ENCODE measurements around the gene DDX52. TPM values are rescaled to one million over a fixed set of nuclear protein-coding genes. Genes with fewer than 3 reads are reported as not detected.
A peak's percentile ranks its signal among the peaks of the same experiment; 100 is the strongest.

Gene DDX52
- total and polyA plus RNA-seq, 2 donors (not counting 1 experiment from before 2014, with no cell fraction given): 20.4 to 20.6 TPM

DNA sequence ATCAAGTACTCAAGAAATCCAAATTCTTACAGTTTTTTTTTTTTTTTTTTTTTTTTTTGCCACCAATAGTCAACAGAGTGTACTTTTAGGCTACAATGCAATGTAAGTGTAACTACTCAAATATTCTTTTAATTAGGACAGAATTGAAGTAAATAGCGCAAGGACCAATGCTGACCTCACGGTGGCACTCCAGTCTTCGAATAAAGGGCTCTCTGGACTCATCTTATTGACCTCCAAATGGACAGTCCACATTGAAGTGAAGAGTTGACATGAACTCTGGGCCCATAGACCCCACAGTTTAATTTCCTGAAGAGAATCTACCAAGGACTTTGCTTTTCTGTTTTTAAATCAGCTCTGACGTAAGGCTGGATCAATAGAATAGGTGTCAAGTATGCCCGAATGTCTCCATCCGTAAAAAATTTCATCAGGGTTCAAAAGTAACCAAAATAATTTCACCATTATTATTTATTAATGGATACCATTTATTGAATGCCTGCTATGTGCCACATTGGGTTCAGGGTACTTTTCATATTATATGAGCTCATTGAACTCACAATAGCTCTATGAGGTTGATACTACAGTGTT, 7.3 kb upstream of the DDX52 start:
- no peak overlapping the region for H3K4me3 ChIP-seq (replicated peaks in 1 of 4; ENCODE audit: control extremely low read depth in 1 of 4, insufficient read depth in 1 of 4, low read depth in 3 of 4, low read length in 4 of 4)
- H3K79me2 ChIP-seq (ENCODE audit: control insufficient read depth, insufficient read depth, low read length): no peaks in the 10 kb centered on the region
- H4K20me1 ChIP-seq (ENCODE audit: control insufficient read depth, extremely low read depth, insufficient read depth, low read length): no peaks in the 10 kb centered on the region
- H3K27ac ChIP-seq (ENCODE audit: insufficient read depth, low read length): no peak overlapping the region
- no peak overlapping the region for H2AFZ ChIP-seq (ENCODE audit: low read length)
- no peak overlapping the region for H3K4me2 ChIP-seq (ENCODE audit: extremely low read depth, insufficient read depth, low read length)
- H3K4me1 ChIP-seq (ENCODE audit: control insufficient read depth, extremely low read depth, insufficient read depth, low read length): peaks cover 4% of the 10 kb centered on the region
- H3K27me3 ChIP-seq (ENCODE audit: control insufficient read depth, insufficient read depth, low read length): no peaks in the 10 kb centered on the region
- TF ChIP-seq CTCF (conservative IDR thresholded peaks at IDR 0.05 in 1 of 2, IDR thresholded peaks at IDR 0.05 in 1 of 2; ENCODE audit: low read depth in 1 of 2, low read length in 2 of 2) (peak; percentile 49 to 54), EZH2 (IDR thresholded peaks at IDR 0.05; ENCODE audit: low read length, missing control alignments) (no peak)
- H3K9me3 ChIP-seq (ENCODE audit: control insufficient read depth, insufficient read depth, low read depth, low read length): no peaks in the 10 kb centered on the region
- peak; percentile 33 to 57 for DNase-seq (ENCODE audit: low read depth in 2 of 2)
- H3K9ac ChIP-seq (ENCODE audit: insufficient read depth, low read length): no peak overlapping the region
- no peaks in the 10 kb centered on the region for H3K36me3 ChIP-seq (ENCODE audit: control insufficient read depth, insufficient read depth, low read length)

DNA sequence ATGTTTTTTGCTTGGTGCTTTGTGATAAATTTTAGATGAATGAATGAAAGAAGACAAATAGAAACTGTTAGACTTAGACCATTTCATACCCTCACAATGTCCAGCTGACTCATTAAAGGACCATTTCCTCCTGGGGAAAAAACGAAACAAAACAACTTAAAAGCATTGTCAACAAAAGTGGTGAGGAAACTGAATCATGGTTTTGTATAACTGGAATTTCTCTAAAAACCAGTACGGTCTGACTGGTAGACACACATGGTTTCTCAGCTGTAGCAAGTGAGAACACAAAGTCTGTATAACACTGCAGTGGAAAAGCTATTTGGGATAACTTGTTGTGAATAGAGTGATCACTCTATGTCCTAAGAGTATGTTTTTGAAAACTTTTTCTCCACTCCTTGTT, 5.3 kb upstream of the DDX52 start:
- Histone ChIP-seq H3K79me2 (ENCODE audit: control insufficient read depth, insufficient read depth, low read length) (no peaks in the 10 kb centered on the region), H3K27ac (ENCODE audit: insufficient read depth, low read length) (no peak overlapping the region), H3K9ac (ENCODE audit: insufficient read depth, low read length) (no peak overlapping the region), H3K36me3 (ENCODE audit: control insufficient read depth, insufficient read depth, low read length) (no peaks in the 10 kb centered on the region), H2AFZ (ENCODE audit: low read length) (peak overlapping the region; percentile 70), H3K4me3 (replicated peaks in 1 of 4; ENCODE audit: control extremely low read depth in 1 of 4, insufficient read depth in 1 of 4, low read depth in 3 of 4, low read length in 4 of 4) (no peak overlapping the region), H4K20me1 (ENCODE audit: control insufficient read depth, extremely low read depth, insufficient read depth, low read length) (no peaks in the 10 kb centered on the region), H3K4me1 (ENCODE audit: control insufficient read depth, extremely low read depth, insufficient read depth, low read length) (peaks cover 8% of the 10 kb centered on the region), H3K9me3 (ENCODE audit: control insufficient read depth, insufficient read depth, low read depth, low read length) (no peaks in the 10 kb centered on the region), H3K4me2 (ENCODE audit: extremely low read depth, insufficient read depth, low read length) (peak overlapping the region; percentile 65), H3K27me3 (ENCODE audit: control insufficient read depth, insufficient read depth, low read length) (no peaks in the 10 kb centered on the region)
- DNase-seq (ENCODE audit: low read depth in 2 of 2): peak; percentile 45 to 80
- TF ChIP-seq CTCF (conservative IDR thresholded peaks at IDR 0.05 in 1 of 2, IDR thresholded peaks at IDR 0.05 in 1 of 2; ENCODE audit: low read depth in 1 of 2, low read length in 2 of 2) (no peak), EZH2 (IDR thresholded peaks at IDR 0.05; ENCODE audit: low read length, missing control alignments) (no peak)

GRCh38 chr17:37647856-37648255, 4.6 kb upstream of the DDX52 start:
- Histone ChIP-seq H3K9ac (ENCODE audit: insufficient read depth, low read length) (no peak overlapping the region), H3K4me1 (ENCODE audit: control insufficient read depth, extremely low read depth, insufficient read depth, low read length) (peaks cover 8% of the 10 kb centered on the region), H3K9me3 (ENCODE audit: control insufficient read depth, insufficient read depth, low read depth, low read length) (no peaks in the 10 kb centered on the region), H3K4me3 (replicated peaks in 1 of 4; ENCODE audit: control extremely low read depth in 1 of 4, insufficient read depth in 1 of 4, low read depth in 3 of 4, low read length in 4 of 4) (no peak overlapping the region), H3K36me3 (ENCODE audit: control insufficient read depth, insufficient read depth, low read length) (no peaks in the 10 kb centered on the region), H2AFZ (ENCODE audit: low read length) (no peak overlapping the region), H4K20me1 (ENCODE audit: control insufficient read depth, extremely low read depth, insufficient read depth, low read length) (no peaks in the 10 kb centered on the region), H3K27me3 (ENCODE audit: control insufficient read depth, insufficient read depth, low read length) (no peaks in the 10 kb centered on the region), H3K4me2 (ENCODE audit: extremely low read depth, insufficient read depth, low read length) (no peak overlapping the region), H3K79me2 (ENCODE audit: control insufficient read depth, insufficient read depth, low read length) (peaks cover under 1% of the 10 kb centered on the region), H3K27ac (ENCODE audit: insufficient read depth, low read length) (no peak overlapping the region)
- TF ChIP-seq EZH2 (IDR thresholded peaks at IDR 0.05; ENCODE audit: low read length, missing control alignments) (no peak), CTCF (conservative IDR thresholded peaks at IDR 0.05 in 1 of 2, IDR thresholded peaks at IDR 0.05 in 1 of 2; ENCODE audit: low read depth in 1 of 2, low read length in 2 of 2) (no peak)
- DNase-seq (ENCODE audit: low read depth in 2 of 2): no peak

Measured in fibroblast of lung (primary cell).